Neural progenitor cell (in vitro differentiated cells): Measurements from ENCODE around the gene ZNF200. TPM values are rescaled to one million over a fixed set of nuclear protein-coding genes. Genes with fewer than 3 reads are reported as not detected.

Source experiments
- DNase-seq: peaks from one replicate; pipeline ENCODE4 v3.0.0-alpha.2; 2016; ENCODE audit warnings: low spot score
- H2AFZ ChIP-seq: fragments of 200-600 bp; sonication (generic); replicated peaks from 2 replicates; pipeline ENCODE4 v1.6.1; 2016; ENCODE audit warnings: antibody characterized with exemption
- H3F3A ChIP-seq: fragments of 200-600 bp; sonication (generic); 2 replicates; pipeline ENCODE4 v1.6.1; 2016; ENCODE audit warnings: antibody characterized with exemption, low read depth
- H3K27ac ChIP-seq: fragments of 200-600 bp; sonication (generic); 2 replicates; pipeline ENCODE4 v1.5.1; 2016; ENCODE audit warnings: mild to moderate bottlenecking
- H3K27me3 ChIP-seq: fragments of 200-600 bp; sonication (generic); 2 replicates; pipeline ENCODE4 v1.6.1; 2016; ENCODE audit warnings: mild to moderate bottlenecking, moderate library complexity
- H3K36me3 ChIP-seq: fragments of 200-600 bp; sonication (generic); 2 replicates; pipeline ENCODE4 v1.5.1; 2016
- H3K4me1 ChIP-seq: fragments of 200-600 bp; sonication (generic); 2 replicates; pipeline ENCODE4 v1.6.1; 2016; ENCODE audit warnings: mixed run types
- H3K4me2 ChIP-seq: fragments of 200-600 bp; sonication (generic); 2 replicates; pipeline ENCODE4 v1.6.1; 2016
- H3K4me3 ChIP-seq: fragments of 200-600 bp; sonication (generic); 2 replicates; pipeline ENCODE4 v1.5.1; 2016
- H3K79me2 ChIP-seq: fragments of 200-600 bp; sonication (generic); 2 replicates; pipeline ENCODE4 v1.6.1; 2016; ENCODE audit warnings: low read depth
- H3K9ac ChIP-seq: fragments of 200-600 bp; sonication (generic); 2 replicates; pipeline ENCODE4 v1.6.1; 2016
- H3K9me3 ChIP-seq: fragments of 200-600 bp; sonication (generic); 2 replicates; pipeline ENCODE4 v1.5.1; 2016; ENCODE audit warnings: low read depth
- H4K20me1 ChIP-seq: fragments of 200-600 bp; sonication (generic); 2 replicates; pipeline ENCODE4 v1.6.1; 2016; ENCODE audit warnings: low read depth
- H3K27ac Mint-ChIP-seq: 3 replicates; pipeline ENCODE4 v1.8.0; 2021; ENCODE audit warnings: mixed read lengths
- H3K27me3 Mint-ChIP-seq: 2 replicates; pipeline ENCODE4 v1.8.0; 2022; ENCODE audit warnings: low read depth, mild to moderate bottlenecking, inconsistent platforms, moderate library complexity, mixed read lengths; ENCODE audit not compliant: insufficient read depth
- H3K36me3 Mint-ChIP-seq: 3 replicates; pipeline ENCODE4 v1.8.0; 2021; ENCODE audit warnings: mixed read lengths
- H3K4me1 Mint-ChIP-seq: 3 replicates; pipeline ENCODE4 v1.8.0; 2021; ENCODE audit warnings: mixed read lengths
- H3K4me3 Mint-ChIP-seq: 3 replicates; pipeline ENCODE4 v1.8.0; 2021; ENCODE audit warnings: mild to moderate bottlenecking, moderate library complexity, mixed read lengths
- H3K9me3 Mint-ChIP-seq: 3 replicates; pipeline ENCODE4 v1.8.0; 2020; ENCODE audit warnings: mixed read lengths
- CTCF ChIP-seq: fragments of 200-600 bp; sonication (generic); IDR thresholded peaks from 2 replicates; pipeline ENCODE4 v1.5.1; 2017; ENCODE audit warnings: antibody characterized with exemption, mild to moderate bottlenecking
- EZH2 ChIP-seq: fragments of 200-600 bp; sonication (generic); IDR thresholded peaks from 2 replicates; pipeline ENCODE4 v1.6.1; 2017; ENCODE audit warnings: antibody characterized with exemption, mild to moderate bottlenecking, moderate library complexity
- EZH2phosphoT487 ChIP-seq: fragments of 200-600 bp; sonication (generic); IDR thresholded peaks from 2 replicates; pipeline ENCODE4 v1.6.1; 2017; ENCODE audit warnings: antibody characterized with exemption
- total RNA-seq: library from RNA; depleted of rRNA; stranded (reverse); fragments of >200 nt; gene quantifications from 2 replicates; pipeline ENCODE4 v1.2.3, GENCODE V29; 2015; ENCODE audit warnings: low replicate concordance

Gene ZNF200
- total RNA-seq = 9.4 and 10.1 TPM in 2 replicates

- peaks cover 26% of the 10 kb centered on the region for H3K9me3 Mint-ChIP-seq
Observed at GRCh38 chr16:3234857-3235561, at the start of gene ZNF200. ZNF200 (minus strand) TSS chr16:3235158; CDS start chr16:3233755, 1,403 bp downstream.

GRCh38 chr16:3283543-3284447 is 48.8 kb upstream of the ZNF200 start:
- Mint-ChIP-seq H3K4me1 (peaks cover 15% of the 10 kb centered on the region), H3K27ac (peak overlapping the region; percentile 98), H3K9me3 (peaks cover 28% of the 10 kb centered on the region), H3K27me3 (peaks cover 15% of the 10 kb centered on the region), H3K4me3 (peak overlapping the region; percentile 98), H3K36me3 (peaks cover 44% of the 10 kb centered on the region)
- H3F3A ChIP-seq = peaks cover 21% of the 10 kb centered on the region
- peak overlapping the region; percentile 91 for H3K9ac ChIP-seq
- TF ChIP-seq EZH2phosphoT487 = no peak
- no peak for TF ChIP-seq CTCF
- no peak for TF ChIP-seq EZH2
- peaks cover 10% of the 10 kb centered on the region for H3K4me1 ChIP-seq
- peaks cover 6% of the 10 kb centered on the region for H3K9me3 ChIP-seq
- peak overlapping the region; percentile 72 for H3K27ac ChIP-seq
- peak overlapping the region; percentile 95 for H3K4me2 ChIP-seq
- DNase-seq = no peak
- peaks cover 12% of the 10 kb centered on the region for H3K36me3 ChIP-seq
- H3K27me3 ChIP-seq = no peaks in the 10 kb centered on the region
- H3K4me3 ChIP-seq = peak overlapping the region; percentile 86
- H4K20me1 ChIP-seq = no peaks in the 10 kb centered on the region
- H3K79me2 ChIP-seq = peaks cover 41% of the 10 kb centered on the region
- peak overlapping the region; percentile 43 for H2AFZ ChIP-seq

More at GRCh38 chr16:3234857-3235561, at the start of gene ZNF200:
- Histone ChIP-seq H3K4me3 (peak within 1 kb of the TSS; percentile 95), H3K4me1 (no peaks in the 10 kb centered on the region), H4K20me1 (no peaks in the 10 kb centered on the region), H3K36me3 (peaks cover 4% of the 10 kb centered on the region), H3K9me3 (no peaks in the 10 kb centered on the region), H3K79me2 (peaks cover 4% of the 10 kb centered on the region), H3F3A (peaks cover 7% of the 10 kb centered on the region), H3K9ac (peak within 1 kb of the TSS; percentile 80), H3K4me2 (peak within 1 kb of the TSS; percentile 91), H3K27me3 (no peaks in the 10 kb centered on the region), H2AFZ (peak within 1 kb of the TSS; percentile 98), H3K27ac (peak within 1 kb of the TSS; percentile 67)
- Mint-ChIP-seq H3K36me3 (peaks cover 37% of the 10 kb centered on the region), H3K4me3 (peak within 1 kb of the TSS; percentile 95), H3K27me3 (peaks cover 5% of the 10 kb centered on the region), H3K27ac (peak within 1 kb of the TSS; percentile 90), H3K4me1 (peaks cover 6% of the 10 kb centered on the region)
- DNase-seq = peak; percentile 98
- TF ChIP-seq EZH2 (no peak), EZH2phosphoT487 (no peak), CTCF (no peak)

GRCh38 chr16:3282730-3283542 is 48.0 kb upstream of the ZNF200 start, which contains the start of gene ZNF263:
ZNF263 (plus strand) TSS chr16:3283491; CDS start chr16:3283819, 328 bp downstream.
- H3K4me1 ChIP-seq = peaks cover 10% of the 10 kb centered on the region
- peaks cover 21% of the 10 kb centered on the region for H3K9me3 Mint-ChIP-seq
- peak; percentile 97 for DNase-seq
- no peaks in the 10 kb centered on the region for H3K9me3 ChIP-seq
- H4K20me1 ChIP-seq = no peaks in the 10 kb centered on the region
- H3K27ac ChIP-seq = peak within 1 kb of the TSS; percentile 95
- H2AFZ ChIP-seq = peak within 1 kb of the TSS; percentile 94
- H3K27ac Mint-ChIP-seq = peak within 1 kb of the TSS; percentile 98
- peaks cover 41% of the 10 kb centered on the region for H3K79me2 ChIP-seq
- H3K4me2 ChIP-seq = peak within 1 kb of the TSS; percentile 95
- H3K4me1 Mint-ChIP-seq = peaks cover 15% of the 10 kb centered on the region
- peaks cover 15% of the 10 kb centered on the region for H3K27me3 Mint-ChIP-seq
- H3K4me3 Mint-ChIP-seq = peak within 1 kb of the TSS; percentile 98
- peaks cover 21% of the 10 kb centered on the region for H3F3A ChIP-seq
- H3K4me3 ChIP-seq = peak within 1 kb of the TSS; percentile 86
- peaks cover 6% of the 10 kb centered on the region for H3K27me3 ChIP-seq
- TF ChIP-seq EZH2phosphoT487 (no peak), EZH2 (no peak), CTCF (no peak)
- peak within 1 kb of the TSS; percentile 91 for H3K9ac ChIP-seq
- H3K36me3 ChIP-seq = peaks cover 5% of the 10 kb centered on the region
- H3K36me3 Mint-ChIP-seq = peaks cover 37% of the 10 kb centered on the region
